Stimulated activated CD8-positive, alpha-beta memory T cell treated with anti-CD3 and anti-CD28 coated beads, Interleukin-15, amount 100 ng/mL, for 48 hours (primary cell): ENCODE data around the gene DCAF12.
A peak's percentile ranks its signal among the peaks of the same experiment; 100 is the strongest.
"Not testable (repeated sequence)": the region's sequence is repeated elsewhere in the genome, so short reads cannot be mapped to it uniquely, and the experiment has no call there.

Source experiments
- DNase-seq, 2 donors: peaks; one replicate each; pipeline ENCODE4 v3.0.0-alpha.2; 2020; ENCODE audit warnings: low read depth in 2 of 2

DCAF12 gene

DNA sequence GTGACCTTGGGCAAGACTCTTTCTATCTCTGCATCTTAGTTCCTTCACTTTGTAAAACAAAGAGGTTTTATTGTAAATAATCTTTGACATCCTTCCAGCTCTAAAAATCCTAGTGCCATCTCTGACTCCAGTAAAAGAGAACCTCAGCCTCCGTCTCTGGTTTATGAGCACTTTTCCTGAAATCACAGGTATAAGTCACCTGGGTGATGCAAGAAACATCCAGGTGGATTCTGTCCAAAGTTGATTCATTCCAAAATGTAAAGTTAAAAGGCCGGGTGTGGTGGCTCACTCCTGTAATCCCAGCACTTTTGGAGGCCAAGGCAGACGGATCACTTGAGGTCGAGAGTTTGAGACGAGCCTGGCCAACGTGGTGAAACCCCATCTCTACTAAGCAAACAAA, 56.7 kb downstream of the DCAF12 start:
- no peak for DNase-seq

DNA sequence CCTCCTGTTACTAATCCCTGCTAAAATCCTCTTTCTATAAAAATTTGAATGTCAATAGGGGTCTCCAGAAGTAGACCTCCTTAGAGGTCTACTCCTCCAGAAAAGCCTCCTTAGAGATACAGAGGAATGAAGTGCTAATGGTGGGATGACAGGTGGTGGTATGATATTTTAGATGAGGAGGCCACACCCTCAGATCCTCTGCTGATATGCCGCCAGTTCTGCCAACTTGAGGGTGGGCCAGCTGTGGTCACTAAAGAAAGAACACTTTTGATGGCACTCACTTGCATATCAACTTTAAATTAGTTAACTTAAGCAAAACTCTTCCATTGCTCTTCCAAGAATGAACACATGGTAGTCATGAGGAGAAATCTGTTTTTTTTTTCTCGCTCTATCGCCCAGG, 61.0 kb downstream of the DCAF12 start:
- no peak for DNase-seq

DNA sequence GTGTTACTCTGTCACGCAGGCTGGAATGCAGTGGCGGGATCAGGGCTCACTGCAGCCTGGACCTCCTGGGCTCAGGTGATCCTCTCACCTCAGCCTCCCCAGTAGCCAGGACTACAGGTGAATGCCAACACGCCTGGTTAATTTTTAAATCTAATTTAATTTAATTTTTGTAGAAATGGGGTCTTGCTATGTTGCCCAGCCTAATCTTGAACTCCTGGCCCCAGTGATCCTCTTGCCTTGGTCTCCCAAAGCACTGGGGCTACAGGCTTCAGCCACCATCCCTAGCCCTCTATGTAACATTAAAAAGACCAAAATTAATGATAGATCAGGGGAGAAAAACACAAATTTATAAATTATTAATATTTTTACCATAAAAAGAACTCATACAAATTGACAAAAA, 66.5 kb downstream of the DCAF12 start:
- no peak for DNase-seq

DNA sequence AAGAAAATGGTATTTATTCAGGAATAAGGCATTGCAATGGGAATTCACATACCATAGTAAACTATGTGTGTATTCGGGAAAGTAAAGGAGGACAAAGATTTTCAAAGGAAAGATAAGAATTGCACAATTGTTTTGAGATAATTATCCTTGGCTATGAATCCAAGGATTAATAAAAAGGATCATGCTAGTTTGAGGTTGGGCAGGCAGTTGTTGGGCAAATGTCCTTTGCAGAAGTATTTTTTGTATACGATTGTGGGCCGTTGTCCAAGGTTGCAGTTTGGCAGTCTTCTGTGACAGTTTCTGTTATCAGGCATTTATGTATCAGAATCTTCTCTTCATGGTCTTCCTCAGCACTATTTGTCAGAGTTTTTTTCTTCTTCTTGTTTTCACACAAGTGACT, 67.2 kb downstream of the DCAF12 start:
- DNase-seq = no peak

DNA sequence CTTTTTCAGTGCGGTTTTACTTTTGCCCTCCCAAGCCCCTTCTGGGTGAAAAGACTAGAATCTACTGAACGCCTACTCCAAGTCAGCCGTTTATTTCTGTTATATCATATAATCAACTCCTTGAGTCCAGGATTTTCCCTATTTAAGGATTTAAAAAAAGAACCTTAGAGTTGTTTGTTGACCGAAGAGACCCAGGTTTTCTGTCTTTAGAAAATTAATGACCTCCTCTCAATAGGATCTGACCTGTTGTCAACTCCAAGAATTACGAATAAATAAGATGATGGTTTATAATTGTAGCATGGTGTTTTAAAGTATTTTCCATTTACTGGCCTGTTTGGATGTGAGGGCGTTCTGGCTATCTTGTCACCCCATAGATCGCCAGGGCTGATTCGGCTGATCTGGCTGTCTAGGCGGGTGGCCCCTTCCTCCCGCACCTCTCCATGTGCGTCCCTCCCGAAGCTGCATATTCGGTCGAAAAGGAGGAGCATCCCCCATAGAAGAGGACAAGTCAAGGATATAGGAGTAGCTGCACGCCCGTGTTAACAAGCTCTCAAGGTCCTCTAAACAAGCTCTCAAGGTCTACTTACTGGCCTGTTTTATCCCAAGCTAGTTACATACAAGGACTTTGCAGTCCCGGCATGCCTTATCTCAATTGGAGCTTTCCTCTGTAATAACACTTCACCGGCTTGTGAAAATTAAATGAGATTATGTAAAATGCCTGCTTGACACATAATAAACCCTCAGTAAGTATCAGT, 76.7 kb downstream of the DCAF12 start:
- no peak for DNase-seq

DNA sequence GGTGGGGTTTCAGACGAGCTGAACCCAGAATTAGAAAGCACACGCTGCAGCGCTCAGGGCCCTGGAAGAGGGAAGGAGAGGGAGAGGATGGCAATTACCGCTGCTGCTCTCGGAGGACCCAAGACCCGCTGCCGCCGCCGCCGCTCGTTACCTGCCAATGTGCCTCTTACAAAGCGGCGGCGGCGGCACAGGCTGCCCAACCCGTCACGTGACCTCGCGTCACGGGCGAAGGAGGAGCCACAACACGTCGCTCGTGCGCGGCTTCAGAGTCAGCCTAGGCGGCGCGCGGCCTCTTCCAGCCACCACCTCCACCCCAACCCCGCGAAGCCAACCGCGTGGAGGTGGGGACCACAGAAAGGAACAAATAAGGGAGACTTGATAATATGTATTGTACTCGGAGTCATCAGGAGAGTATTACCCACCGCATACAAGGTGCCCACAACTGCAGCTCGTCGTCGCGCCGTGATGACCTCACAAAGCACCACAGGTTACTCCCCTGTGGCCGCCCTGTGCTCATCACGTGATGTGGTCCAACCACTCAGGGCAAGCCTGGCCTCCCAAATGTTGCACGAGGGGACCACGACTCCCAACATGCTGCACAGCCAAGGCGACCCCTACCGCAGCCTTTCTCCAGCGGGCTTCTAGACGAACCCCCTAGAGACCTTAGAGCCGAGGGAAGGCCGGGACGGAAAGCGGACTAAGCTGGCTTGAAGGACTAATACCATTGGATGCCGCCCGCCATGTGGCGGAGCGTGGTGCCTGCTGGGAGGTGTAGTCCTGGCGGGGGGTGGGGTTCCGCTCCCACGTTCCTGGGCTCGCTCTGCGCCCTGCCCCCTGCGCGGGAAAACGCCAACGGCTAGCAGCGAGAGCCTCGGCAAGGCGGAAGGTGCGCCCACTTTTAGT, 77.5 kb downstream of the DCAF12 start, which contains the start of gene UBAP2:
Gene UBAP2, minus strand, starts transcription at position 161 of the 903 bp plus-strand sequence. CDS start 31,739 bp downstream, outside the sequence.
- peak; percentile 95 for DNase-seq

DNA sequence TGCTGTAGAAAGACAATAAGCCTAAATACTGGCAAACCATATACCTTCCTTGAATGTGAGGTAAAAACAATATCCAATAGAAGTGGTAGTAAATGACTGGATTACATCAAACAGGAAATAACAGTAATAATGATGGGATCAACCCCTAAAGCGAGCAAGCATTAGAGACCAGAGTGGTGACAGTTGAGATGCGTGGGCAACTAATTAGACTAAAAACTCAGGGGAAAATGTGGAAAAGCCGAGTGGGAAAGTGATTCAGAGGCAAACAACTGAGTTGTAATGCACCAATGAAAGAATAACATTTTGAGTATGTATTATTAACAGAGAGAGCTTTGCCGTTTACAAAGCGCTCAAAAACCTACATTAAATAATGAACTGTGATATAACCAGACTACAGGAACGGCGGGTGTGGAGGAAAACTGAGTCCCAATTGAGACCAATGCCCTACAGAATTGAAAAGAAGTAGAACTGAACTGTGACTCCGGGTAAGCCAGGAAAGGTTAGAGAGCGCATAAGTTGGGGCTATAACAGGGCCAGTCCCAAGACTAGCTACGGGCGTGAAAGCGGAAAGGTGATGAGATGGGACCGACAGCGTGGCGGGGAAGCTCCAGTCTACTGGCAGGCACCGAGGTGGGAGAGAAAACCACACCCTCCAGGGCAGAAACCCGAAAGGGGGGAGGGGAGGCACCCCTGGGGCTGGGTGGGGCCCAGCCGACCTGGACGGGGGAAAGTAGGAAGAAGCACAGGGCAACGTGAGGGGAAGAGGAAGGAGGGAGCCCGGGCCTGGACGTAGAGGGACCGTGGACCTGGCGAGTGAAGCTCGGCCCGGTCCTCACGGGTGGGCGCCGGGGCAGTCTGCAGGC, 78.4 kb downstream of the DCAF12 start:
- DNase-seq = peak; percentile 53 to 56

DNA sequence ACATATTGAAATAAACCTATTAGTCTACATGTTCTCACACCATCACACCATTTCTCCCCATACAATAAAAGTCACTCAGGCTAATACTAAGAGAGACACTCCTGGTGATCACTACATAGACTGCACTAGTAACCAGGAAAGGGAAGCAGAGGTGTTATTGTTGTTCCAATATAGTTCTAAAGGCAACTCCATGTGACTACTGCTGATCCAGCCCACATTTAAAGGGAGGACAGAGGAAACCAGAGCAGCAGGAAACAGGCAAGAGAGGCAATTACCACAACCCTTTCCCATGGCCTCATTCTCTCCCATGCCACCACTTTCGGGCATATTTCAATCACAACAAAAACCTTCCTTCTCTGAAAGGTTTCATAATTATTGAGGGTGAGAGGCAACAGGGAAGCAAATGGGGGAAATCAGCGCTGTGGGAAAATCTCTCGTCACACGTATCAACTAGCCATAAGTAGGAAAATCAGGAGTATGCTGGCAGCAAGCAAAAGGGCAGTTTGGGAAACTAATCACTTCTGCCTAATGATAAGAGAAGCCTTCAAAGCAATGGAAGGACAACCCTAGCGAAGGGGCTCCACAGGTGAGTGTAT, 79.6 kb downstream of the DCAF12 start:
- DNase-seq = no peak

DNA sequence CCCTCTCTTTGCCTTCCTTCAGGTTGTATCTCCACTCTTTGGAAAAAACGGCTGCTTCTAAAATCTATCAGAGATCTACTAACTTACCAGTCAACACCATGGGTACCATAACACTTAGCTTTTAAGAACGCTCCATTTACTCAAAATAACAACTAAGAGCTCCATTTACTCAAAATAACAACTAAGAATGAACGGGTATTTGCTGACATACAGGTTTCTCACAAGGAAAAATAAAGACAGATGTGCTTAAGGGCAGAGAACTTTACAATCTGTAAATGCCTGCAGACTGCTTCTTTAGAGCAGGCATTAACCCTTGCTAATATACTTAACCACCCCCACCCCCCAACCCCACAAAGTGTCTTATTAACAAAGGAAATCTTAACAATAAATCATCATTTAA, 80.6 kb downstream of the DCAF12 start:
- DNase-seq = no peak

DNA sequence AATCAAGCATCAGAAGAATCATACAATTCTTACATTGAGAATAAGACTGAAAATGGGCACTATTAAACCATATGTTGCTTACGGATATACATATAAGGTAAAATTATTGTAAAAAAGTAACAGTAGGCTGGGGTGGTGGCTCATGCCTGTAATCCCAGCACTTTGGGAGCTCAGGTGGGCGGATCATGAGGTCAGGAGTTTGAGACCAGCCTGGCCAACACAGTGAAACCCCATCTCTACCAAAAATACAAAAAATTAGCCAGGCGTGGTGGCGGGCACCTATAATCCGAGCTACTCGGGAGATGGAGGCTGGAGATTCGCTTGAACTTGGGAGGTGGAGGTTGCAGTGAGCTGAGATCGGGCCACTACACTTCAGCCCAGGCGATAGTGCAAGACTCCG, 84.4 kb downstream of the DCAF12 start:
- not testable (repeated sequence) for DNase-seq

DNA sequence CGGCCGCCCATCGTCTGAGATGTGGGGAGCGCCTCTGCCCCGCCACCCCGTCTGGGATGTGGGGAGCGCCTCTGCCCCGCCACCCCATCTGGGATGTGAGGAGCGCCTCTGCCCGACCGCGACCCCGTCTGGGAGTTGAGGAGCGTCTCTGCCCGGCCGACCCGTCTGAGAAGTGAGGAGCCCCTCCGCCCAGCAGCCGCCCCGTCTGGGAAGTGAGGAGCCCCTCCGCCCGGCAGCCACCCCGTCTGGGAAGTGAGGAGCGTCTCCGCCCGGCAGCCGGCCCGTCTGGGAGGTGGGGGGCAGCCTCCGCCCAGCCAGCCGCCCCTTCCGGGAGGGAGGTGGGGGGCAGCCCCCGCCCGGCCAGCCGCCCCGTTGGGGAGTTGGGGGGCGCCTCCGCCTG, 87.6 kb downstream of the DCAF12 start:
- not testable (repeated sequence) for DNase-seq

DNA sequence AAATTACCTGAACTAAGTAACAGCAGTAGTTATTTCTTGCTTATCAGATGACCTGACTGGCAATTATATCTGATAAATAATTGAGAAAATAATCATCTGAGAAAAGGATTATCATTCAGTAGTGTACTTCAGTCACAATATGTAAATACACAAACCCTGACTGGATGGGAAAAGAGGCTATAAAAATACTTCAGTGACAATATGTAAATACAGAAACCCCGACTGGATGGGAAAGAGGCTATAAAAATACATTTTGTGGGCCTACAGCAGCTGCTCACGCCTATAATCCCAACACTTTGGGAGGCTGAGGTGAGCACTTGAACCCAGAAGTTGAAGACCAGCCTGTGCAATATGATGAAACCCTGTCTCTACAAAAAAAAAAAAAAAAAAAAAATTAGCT, 88.9 kb downstream of the DCAF12 start:
- DNase-seq = no peak

DNA sequence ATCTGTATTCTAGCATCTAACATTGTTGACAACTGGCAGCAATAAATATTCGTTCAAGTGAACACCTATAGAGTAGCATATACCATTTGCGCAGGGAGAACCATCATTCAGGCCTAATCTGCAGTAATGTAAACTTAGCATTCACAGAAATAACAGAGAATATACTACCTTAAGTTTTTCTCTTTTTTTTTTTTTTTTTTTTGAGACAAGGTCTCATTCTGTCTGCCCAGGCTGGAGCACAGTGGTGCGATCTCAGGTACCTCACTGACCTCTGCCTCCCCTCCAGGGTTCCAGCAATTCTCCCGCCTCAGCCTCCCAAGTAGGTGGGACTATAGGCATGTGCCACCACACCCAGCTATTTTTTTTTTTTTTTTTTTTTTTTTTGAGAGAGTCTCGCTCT, 89.9 kb downstream of the DCAF12 start:
- DNase-seq = no peak
